GM12878 (cell line): Measurements from ENCODE around the gene TMC7. TPM values are rescaled to one million over a fixed set of nuclear protein-coding genes. Genes with fewer than 3 reads are reported as not detected.

Experiments used
- ATAC-seq: fragments of 200-7000 bp; cut with Tn5 transposase; 3 replicates; pipeline ENCODE4 v1.9.1; 2020; ENCODE audit warnings: mild to moderate bottlenecking, moderate library complexity
- BruUV-seq: library from RNA; stranded (reverse); fragments of 400-500 nt; replicated peaks from 2 replicates; lab custom pipeline; 2021; lab: Mats Ljungman, UMichigan
- CTCF ChIA-PET: fragments of 300-600 bp; sonication (Branson Sonifier 250); formaldehyde crosslinking; extraction: SDS; loops from one replicate; lab custom pipeline; 2021; ENCODE audit warnings: inconsistent platforms; lab: Yijun Ruan, JAX
- POLR2A ChIA-PET: fragments of 350-600 bp; formaldehyde crosslinking; extraction: SDS; loops from one replicate; lab custom pipeline; 2021; ENCODE audit warnings: inconsistent platforms; lab: Charles Lee
- RAD21 ChIA-PET: fragments of 300-600 bp; sonication (Branson Sonifier 250); formaldehyde crosslinking; loops from one replicate; lab custom pipeline; 2023; ENCODE audit warnings: antibody characterized with exemption; ENCODE audit not compliant: unreplicated experiment; lab: Charles Lee
- SMC1A ChIA-PET: fragments of 300-600 bp; sonication (Branson Sonifier 250); formaldehyde crosslinking; loops from one replicate; lab custom pipeline; 2023; ENCODE audit not compliant: unreplicated experiment, uncharacterized antibody; lab: Charles Lee
- DNase-seq: peaks from one replicate; pipeline ENCODE4 v3.0.0-alpha.2; 2011; ENCODE audit warnings: low read depth, low spot score
- FAIRE-seq: peaks from 3 replicates; lab custom pipeline; 2011; peaks lifted over from hg19 to GRCh38; lab: Jason Lieb, UNC
- H2AFZ ChIP-seq: 2 replicates; pipeline ENCODE4 v1.6.0; 2011; ENCODE audit warnings: low read depth, low read length, control low read depth; ENCODE audit not compliant: control insufficient read depth
- H3K27ac ChIP-seq: 2 replicates; pipeline ENCODE4 v1.5.1; 2011; ENCODE audit warnings: control low read depth; ENCODE audit not compliant: control insufficient read depth, insufficient read depth
- H3K27me3 ChIP-seq, 2 experiments: replicated peaks in 1 of 2; 2 replicates each; pipeline versions ENCODE4 v1.6.0 to v1.6.1; 2011; ENCODE audit warnings: low read length in 1 of 2; ENCODE audit not compliant: control insufficient read depth in 2 of 2, insufficient read depth in 2 of 2
- H3K36me3 ChIP-seq, 2 experiments: 2 replicates each; pipeline ENCODE4 v1.5.1; 2011; ENCODE audit warnings: low read length in 1 of 2; ENCODE audit not compliant: control insufficient read depth in 2 of 2, insufficient read depth in 2 of 2
- H3K4me1 ChIP-seq: 2 replicates; pipeline ENCODE4 v1.6.1; 2011; ENCODE audit warnings: mild to moderate bottlenecking, low read length, moderate library complexity, mixed read lengths; ENCODE audit not compliant: control insufficient read depth, insufficient read depth
- H3K4me2 ChIP-seq: 2 replicates; pipeline ENCODE4 v1.6.0; 2011; ENCODE audit warnings: control low read depth; ENCODE audit not compliant: control insufficient read depth, insufficient read depth
- H3K4me3 ChIP-seq: fragments of 200-600 bp; sonication (generic); 2 replicates; pipeline ENCODE4 v1.5.1; 2016
- H3K79me2 ChIP-seq: 2 replicates; pipeline ENCODE4 v1.6.0; 2011; ENCODE audit warnings: low read length; ENCODE audit not compliant: control insufficient read depth, insufficient read depth
- H3K9ac ChIP-seq: 2 replicates; pipeline ENCODE4 v1.8.0; 2011; ENCODE audit warnings: low read length, control low read depth, mixed read lengths; ENCODE audit not compliant: control insufficient read depth, insufficient read depth
- H3K9me3 ChIP-seq: replicated peaks from 3 replicates; pipeline ENCODE4 v1.5.1; 2011; ENCODE audit warnings: mild to moderate bottlenecking, low read length; ENCODE audit not compliant: control insufficient read depth, insufficient read depth
- H4K20me1 ChIP-seq: 2 replicates; pipeline ENCODE4 v1.6.0; 2011; ENCODE audit not compliant: control insufficient read depth, insufficient read depth
- CREB1 ChIP-seq: IDR thresholded peaks from 2 replicates; pipeline ENCODE4 v1.6.1; 2012; ENCODE audit warnings: low read depth, mild to moderate bottlenecking, inconsistent platforms
- DPF2 ChIP-seq: fragments of 450-650 bp; IDR thresholded peaks from 2 replicates; pipeline ENCODE4 v1.6.1; 2017; ENCODE audit warnings: mild to moderate bottlenecking
- EZH2 ChIP-seq: IDR thresholded peaks from 2 replicates; pipeline ENCODE4 v1.6.1; 2012; ENCODE audit warnings: low read depth, mild to moderate bottlenecking, control low read depth, inconsistent platforms, low read length, borderline replicate concordance; ENCODE audit not compliant: control insufficient read depth
- MEF2A ChIP-seq: IDR thresholded peaks from 2 replicates; pipeline ENCODE4 v1.6.1; 2011; ENCODE audit warnings: low read depth, mild to moderate bottlenecking, low read length, moderate library complexity; ENCODE audit not compliant: insufficient read depth
- NBN ChIP-seq: fragments of 450-650 bp; IDR thresholded peaks from 2 replicates; pipeline ENCODE4 v1.6.1; 2016
- PAX5 ChIP-seq: IDR thresholded peaks from 2 replicates; pipeline ENCODE4 v1.6.1; 2011; ENCODE audit warnings: low read depth, low read length, borderline replicate concordance
- RFX5 ChIP-seq: IDR thresholded peaks from 2 replicates; pipeline ENCODE4 v1.6.1; 2011; ENCODE audit warnings: low read depth, low read length, improper control_type of control experiment
- ZBED1 ChIP-seq: IDR thresholded peaks from 2 replicates; pipeline ENCODE4 v1.6.1; 2016; ENCODE audit warnings: borderline replicate concordance
- ZNF217 ChIP-seq: fragments of 450-650 bp; IDR thresholded peaks from 2 replicates; pipeline ENCODE4 v1.6.1; 2017; ENCODE audit warnings: antibody characterized with exemption, mild to moderate bottlenecking
- WGBS: methylation state at CpG from one replicate; pipeline ENCODE4 v1.1.6; 2016; ENCODE audit warnings: low lambda C conversion rate; ENCODE audit not compliant: insufficient replicate concordance, insufficient coverage; ENCODE audit errors: missing lambda C conversion rate; 5-methylcytosine and 5-hydroxymethylcytosine counted together
- in situ Hi-C: fragments of 300-500 bp; cut with MboI; formaldehyde crosslinking; loops from 9 replicates; pipeline ENCODE4 v1.14.3; 2018; ENCODE audit warnings: mixed read lengths
- intact Hi-C: fragments of 100-400 bp; cut with micrococcal nuclease; formaldehyde crosslinking; loops from one replicate; pipeline ENCODE4 v1.14.2; 2022; ENCODE audit not compliant: unreplicated experiment
- polyA plus RNA-seq, 11 experiments: library from polyadenylated mRNA; depleted of rRNA in 4 of 11; unstranded in 6 of 11; stranded (reverse) in 5 of 11; fragments of >200 nt; fragmentation: Nextera tagmentation in 4 of 11; fragmentation: Illumina TruSeq in 1 of 11; extraction: Ambion mirVana in 4 of 11; extraction: Trizol in 1 of 11; gene quantifications; 1 replicate in 1 of 11; 2 replicates in 10 of 11; pipeline versions ENCODE4 v1.2.1 to v1.2.3, GENCODE V29; 2011 to 2016; ENCODE audit warnings: inconsistent platforms in 2 of 11, missing spikeins in 2 of 11, low read depth in 1 of 11
- total RNA-seq, 4 experiments: library from RNA; depleted of rRNA in 3 of 4; stranded (reverse); fragments of >200 nt in 3 of 4; fragmentation: Illumina TruSeq in 1 of 4; extraction: Trizol in 1 of 4; gene quantifications; 2 replicates each; pipeline versions ENCODE4 v1.2.1 to v1.2.3, GENCODE V29; 2013 to 2021
- TF ChIP-seq, protein P1 (sequence below): fragments of 450-650 bp; IDR thresholded peaks from 2 replicates; pipeline ENCODE4 v1.6.1; 2014; ENCODE audit warnings: mild to moderate bottlenecking
- TF ChIP-seq, protein P2 (sequence below): IDR thresholded peaks from 2 replicates; pipeline ENCODE4 v1.6.1; 2012; ENCODE audit warnings: low read depth, low read length, improper control_type of control experiment
- TF ChIP-seq, protein P3 (sequence below): fragments of 450-650 bp; IDR thresholded peaks from 2 replicates; pipeline ENCODE4 v1.6.1; 2016; ENCODE audit warnings: mild to moderate bottlenecking
- TF ChIP-seq, protein P4 (sequence below): fragments of 450-650 bp; conservative IDR thresholded peaks from 2 replicates; pipeline ENCODE4 v1.6.1; 2017; ENCODE audit warnings: mild to moderate bottlenecking, moderate library complexity

TMC7 gene
- total and polyA plus RNA-seq, 10 of the 15 experiments (the other 5 are each of a cell fraction or from before 2014, with no cell fraction given), result 0.15 TPM; not detected in 9

DNA sequence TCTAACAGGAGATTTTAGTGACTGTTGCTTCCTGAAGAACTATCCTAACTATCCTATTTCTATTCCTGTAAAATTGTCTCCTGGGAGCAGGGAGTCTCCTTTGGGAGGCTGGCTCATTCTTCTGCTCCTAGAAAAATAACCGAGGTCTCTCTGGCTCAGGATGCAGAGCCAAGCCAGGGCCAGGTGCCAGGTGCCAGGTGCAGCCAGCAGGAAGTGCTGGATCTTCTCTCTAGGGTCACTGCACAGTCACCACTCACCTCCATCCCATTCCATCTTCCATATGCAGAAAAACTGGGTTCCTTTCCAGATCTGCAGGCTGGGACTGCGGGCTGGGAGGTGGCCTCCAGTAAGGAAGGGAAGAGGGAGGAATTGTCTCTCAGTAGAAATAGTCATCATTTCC lies 3.8 kb upstream of the TMC7 start:
- ATAC-seq, result no peak
- Histone ChIP-seq H3K9me3 (no peaks in the 10 kb centered on the region), H3K4me2 (no peak overlapping the region), H3K4me3 (no peak overlapping the region), H3K4me1 (no peaks in the 10 kb centered on the region), H3K27ac (no peak overlapping the region), H3K79me2 (no peaks in the 10 kb centered on the region), H4K20me1 (no peaks in the 10 kb centered on the region), H2AFZ (no peak overlapping the region), H3K27me3 (peaks cover 2 to 3% of the 10 kb centered on the region in 2 experiments; a peak in 3 of 4 replicates), H3K36me3 (no peaks in the 10 kb centered on the region), H3K9ac (no peak overlapping the region)
- POLR2A ChIA-PET, result no interaction called here
- TF ChIP-seq, protein P1, sequence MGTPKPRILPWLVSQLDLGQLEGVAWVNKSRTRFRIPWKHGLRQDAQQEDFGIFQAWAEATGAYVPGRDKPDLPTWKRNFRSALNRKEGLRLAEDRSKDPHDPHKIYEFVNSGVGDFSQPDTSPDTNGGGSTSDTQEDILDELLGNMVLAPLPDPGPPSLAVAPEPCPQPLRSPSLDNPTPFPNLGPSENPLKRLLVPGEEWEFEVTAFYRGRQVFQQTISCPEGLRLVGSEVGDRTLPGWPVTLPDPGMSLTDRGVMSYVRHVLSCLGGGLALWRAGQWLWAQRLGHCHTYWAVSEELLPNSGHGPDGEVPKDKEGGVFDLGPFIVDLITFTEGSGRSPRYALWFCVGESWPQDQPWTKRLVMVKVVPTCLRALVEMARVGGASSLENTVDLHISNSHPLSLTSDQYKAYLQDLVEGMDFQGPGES, result no peak
- TF ChIP-seq, protein P2, sequence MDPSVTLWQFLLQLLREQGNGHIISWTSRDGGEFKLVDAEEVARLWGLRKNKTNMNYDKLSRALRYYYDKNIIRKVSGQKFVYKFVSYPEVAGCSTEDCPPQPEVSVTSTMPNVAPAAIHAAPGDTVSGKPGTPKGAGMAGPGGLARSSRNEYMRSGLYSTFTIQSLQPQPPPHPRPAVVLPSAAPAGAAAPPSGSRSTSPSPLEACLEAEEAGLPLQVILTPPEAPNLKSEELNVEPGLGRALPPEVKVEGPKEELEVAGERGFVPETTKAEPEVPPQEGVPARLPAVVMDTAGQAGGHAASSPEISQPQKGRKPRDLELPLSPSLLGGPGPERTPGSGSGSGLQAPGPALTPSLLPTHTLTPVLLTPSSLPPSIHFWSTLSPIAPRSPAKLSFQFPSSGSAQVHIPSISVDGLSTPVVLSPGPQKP, result no peak
- TF ChIP-seq ZBED1, result no peak
- TF ChIP-seq DPF2, result no peak
- TF ChIP-seq RFX5, result no peak
- TF ChIP-seq CREB1, result no peak
- TF ChIP-seq, protein P3, sequence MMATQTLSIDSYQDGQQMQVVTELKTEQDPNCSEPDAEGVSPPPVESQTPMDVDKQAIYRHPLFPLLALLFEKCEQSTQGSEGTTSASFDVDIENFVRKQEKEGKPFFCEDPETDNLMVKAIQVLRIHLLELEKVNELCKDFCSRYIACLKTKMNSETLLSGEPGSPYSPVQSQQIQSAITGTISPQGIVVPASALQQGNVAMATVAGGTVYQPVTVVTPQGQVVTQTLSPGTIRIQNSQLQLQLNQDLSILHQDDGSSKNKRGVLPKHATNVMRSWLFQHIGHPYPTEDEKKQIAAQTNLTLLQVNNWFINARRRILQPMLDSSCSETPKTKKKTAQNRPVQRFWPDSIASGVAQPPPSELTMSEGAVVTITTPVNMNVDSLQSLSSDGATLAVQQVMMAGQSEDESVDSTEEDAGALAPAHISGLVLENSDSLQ, result no peak
- TF ChIP-seq ZNF217, result no peak
- TF ChIP-seq PAX5, result no peak
- TF ChIP-seq, protein P4, sequence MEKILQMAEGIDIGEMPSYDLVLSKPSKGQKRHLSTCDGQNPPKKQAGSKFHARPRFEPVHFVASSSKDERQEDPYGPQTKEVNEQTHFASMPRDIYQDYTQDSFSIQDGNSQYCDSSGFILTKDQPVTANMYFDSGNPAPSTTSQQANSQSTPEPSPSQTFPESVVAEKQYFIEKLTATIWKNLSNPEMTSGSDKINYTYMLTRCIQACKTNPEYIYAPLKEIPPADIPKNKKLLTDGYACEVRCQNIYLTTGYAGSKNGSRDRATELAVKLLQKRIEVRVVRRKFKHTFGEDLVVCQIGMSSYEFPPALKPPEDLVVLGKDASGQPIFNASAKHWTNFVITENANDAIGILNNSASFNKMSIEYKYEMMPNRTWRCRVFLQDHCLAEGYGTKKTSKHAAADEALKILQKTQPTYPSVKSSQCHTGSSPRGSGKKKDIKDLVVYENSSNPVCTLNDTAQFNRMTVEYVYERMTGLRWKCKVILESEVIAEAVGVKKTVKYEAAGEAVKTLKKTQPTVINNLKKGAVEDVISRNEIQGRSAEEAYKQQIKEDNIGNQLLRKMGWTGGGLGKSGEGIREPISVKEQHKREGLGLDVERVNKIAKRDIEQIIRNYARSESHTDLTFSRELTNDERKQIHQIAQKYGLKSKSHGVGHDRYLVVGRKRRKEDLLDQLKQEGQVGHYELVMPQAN, result no peak
- TF ChIP-seq MEF2A, result no peak
- no peak for TF ChIP-seq NBN
- no peak for TF ChIP-seq EZH2
- SMC1A ChIA-PET, result no interaction called here
- RAD21 ChIA-PET, result no interaction called here
- intact Hi-C loops (no loop called here), in situ Hi-C loops (no loop called here)
- no peak for DNase-seq
- FAIRE-seq, result no peak
- 20% methylated on average over 2 of the region's 2 CpGs for WGBS
- CTCF ChIA-PET, result no interaction called here
- BruUV-seq, result no TSS peak
